Large intestine (tissue), 3 donors: ENCODE measurements around the gene FAM3D. TPM values are rescaled to one million over a fixed set of nuclear protein-coding genes. Genes with fewer than 3 reads are reported as not detected.
"Not testable (repeated sequence)": the region's sequence is repeated elsewhere in the genome, so short reads cannot be mapped to it uniquely, and the experiment has no call there.

Experiments used
- DNase-seq, 2 donors: peaks; one replicate each; pipeline versions ENCODE4 v3.0.0 to v3.0.0-alpha.2; 2013
- H3K27ac ChIP-seq: one replicate; pipeline ENCODE4 v1.5.1; 2013; ENCODE audit warnings: low read length
- H3K27me3 ChIP-seq: 2 replicates; pipeline ENCODE4 v1.6.1; 2013; ENCODE audit warnings: low read length; ENCODE audit not compliant: control insufficient read depth, insufficient read depth
- H3K36me3 ChIP-seq: 2 replicates; pipeline ENCODE4 v1.6.1; 2013; ENCODE audit warnings: low read length; ENCODE audit not compliant: control insufficient read depth, insufficient read depth
- H3K4me1 ChIP-seq: one replicate; pipeline ENCODE4 v1.6.1; 2013; ENCODE audit warnings: low read length; ENCODE audit not compliant: control insufficient read depth, insufficient read depth
- H3K4me3 ChIP-seq: one replicate; pipeline ENCODE4 v1.5.1; 2013; ENCODE audit warnings: low read length
- H3K9me3 ChIP-seq: one replicate; pipeline ENCODE4 v1.6.1; 2013; ENCODE audit warnings: mild to moderate bottlenecking, low read depth, low read length, moderate library complexity; ENCODE audit not compliant: control insufficient read depth
- WGBS: methylation state at CpG from one replicate; pipeline ENCODE4 v1.1.5; 2013; ENCODE audit warnings: low lambda C conversion rate; ENCODE audit not compliant: insufficient coverage; 5-methylcytosine and 5-hydroxymethylcytosine counted together
- polyA plus RNA-seq: library from polyadenylated mRNA; unstranded; fragments of 120-200 nt; gene quantifications from one replicate; pipeline ENCODE4 v1.2.1, GENCODE V29; 2013

The FAM3D gene
- polyA plus RNA-seq, 1 donor = 6.2 TPM

GRCh38 chr3:58685641-58686040 lies 19.1 kb upstream of the FAM3D start:
- Histone ChIP-seq H3K9me3 (peaks cover 2% of the 10 kb centered on the region), H3K4me1 (peaks cover 4% of the 10 kb centered on the region), H3K36me3 (no peaks in the 10 kb centered on the region), H3K4me3 (no peak overlapping the region), H3K27ac (no peak overlapping the region), H3K27me3 (no peaks in the 10 kb centered on the region)
- no peak for DNase-seq
- no CpG with 5 or more reads among the region's 10 CpGs for WGBS

GRCh38 chr3:58683466-58683865 lies 16.9 kb upstream of the FAM3D start:
- no peaks in the 10 kb centered on the region for H3K36me3 ChIP-seq
- WGBS = no CpG with 5 or more reads among the region's 4 CpGs
- H3K9me3 ChIP-seq = peaks cover 2% of the 10 kb centered on the region
- H3K27ac ChIP-seq = no peak overlapping the region
- H3K27me3 ChIP-seq = no peaks in the 10 kb centered on the region
- H3K4me1 ChIP-seq = peaks cover 12% of the 10 kb centered on the region
- no peak overlapping the region for H3K4me3 ChIP-seq
- no peak for DNase-seq

- H3K9me3 ChIP-seq = peaks cover 2% of the 10 kb centered on the region
- H3K27me3 ChIP-seq = no peaks in the 10 kb centered on the region
- no peak for DNase-seq
- no peaks in the 10 kb centered on the region for H3K36me3 ChIP-seq
- H3K4me1 ChIP-seq = peaks cover 8% of the 10 kb centered on the region
- no peak overlapping the region for H3K27ac ChIP-seq
- no CpG with 5 or more reads among the region's 5 CpGs for WGBS
- no peak overlapping the region for H3K4me3 ChIP-seq
These were observed 16.5 kb upstream of the FAM3D start for GRCh38 chr3:58683001-58683458.

GRCh38 chr3:58681863-58682262 lies 15.3 kb upstream of the FAM3D start:
- 92% methylated on average over 2 of the region's 2 CpGs for WGBS
- no peak for DNase-seq
- no peaks in the 10 kb centered on the region for H3K36me3 ChIP-seq
- peaks cover 2% of the 10 kb centered on the region for H3K9me3 ChIP-seq
- H3K27ac ChIP-seq = no peak overlapping the region
- H3K4me1 ChIP-seq = peaks cover 8% of the 10 kb centered on the region
- no peaks in the 10 kb centered on the region for H3K27me3 ChIP-seq
- H3K4me3 ChIP-seq = no peak overlapping the region

- H3K4me1 ChIP-seq = peaks cover 8% of the 10 kb centered on the region
- no peaks in the 10 kb centered on the region for H3K27me3 ChIP-seq
- no peak overlapping the region for H3K4me3 ChIP-seq
- peaks cover 2% of the 10 kb centered on the region for H3K9me3 ChIP-seq
- H3K27ac ChIP-seq = no peak overlapping the region
- no peaks in the 10 kb centered on the region for H3K36me3 ChIP-seq
- DNase-seq = no peak
- 100% methylated on average over 1 of the region's 9 CpGs for WGBS
These were observed 14.4 kb upstream of the FAM3D start for GRCh38 chr3:58680879-58681525.

GRCh38 chr3:58679974-58680666 lies 13.5 kb upstream of the FAM3D start:
- DNase-seq = peak; percentile 61 to 82
- no CpG with 5 or more reads among the region's 6 CpGs for WGBS
- Histone ChIP-seq H3K36me3 (no peaks in the 10 kb centered on the region), H3K4me1 (peaks cover 8% of the 10 kb centered on the region), H3K27ac (peak overlapping the region; percentile 13), H3K9me3 (peaks cover 2% of the 10 kb centered on the region), H3K27me3 (no peaks in the 10 kb centered on the region), H3K4me3 (no peak overlapping the region)

- Histone ChIP-seq H3K9me3 (peaks cover 2% of the 10 kb centered on the region), H3K27ac (no peak overlapping the region)
These were observed 12.9 kb upstream of the FAM3D start for GRCh38 chr3:58679446-58679845.

GRCh38 chr3:58678177-58678970 lies 11.8 kb upstream of the FAM3D start:
- H3K9me3 ChIP-seq, DNase-seq, H3K27me3 ChIP-seq, H3K4me3 ChIP-seq, H3K27ac ChIP-seq, H3K36me3 ChIP-seq, H3K4me1 ChIP-seq: not testable (repeated sequence)
- WGBS = no CpG with 5 or more reads among the region's 13 CpGs

More at GRCh38 chr3:58679446-58679845, 12.9 kb upstream of the FAM3D start:
- Histone ChIP-seq H3K4me1 (peaks cover 8% of the 10 kb centered on the region), H3K27me3 (no peaks in the 10 kb centered on the region), H3K4me3 (no peak overlapping the region), H3K36me3 (no peaks in the 10 kb centered on the region)
- DNase-seq = no peak
- 60% methylated on average over 1 of the region's 6 CpGs for WGBS

GRCh38 chr3:58672880-58673279 lies 6.3 kb upstream of the FAM3D start:
- H3K36me3 ChIP-seq = no peaks in the 10 kb centered on the region
- no CpG with 5 or more reads among the region's 3 CpGs for WGBS
- peaks cover 9% of the 10 kb centered on the region for H3K4me1 ChIP-seq
- H3K27ac ChIP-seq = no peak overlapping the region
- H3K9me3 ChIP-seq = no peaks in the 10 kb centered on the region
- H3K4me3 ChIP-seq = no peak overlapping the region
- no peak for DNase-seq
- H3K27me3 ChIP-seq = no peaks in the 10 kb centered on the region

- no CpG with 5 or more reads among the region's 8 CpGs for WGBS
- H3K4me3 ChIP-seq = no peak overlapping the region
- H3K9me3 ChIP-seq = no peaks in the 10 kb centered on the region
- peaks cover 13% of the 10 kb centered on the region for H3K4me1 ChIP-seq
- no peak for DNase-seq
- no peak overlapping the region for H3K27ac ChIP-seq
- H3K27me3 ChIP-seq = no peaks in the 10 kb centered on the region
- H3K36me3 ChIP-seq = no peaks in the 10 kb centered on the region
These were observed 5.9 kb upstream of the FAM3D start for GRCh38 chr3:58672451-58672850.
